ENCODE measurements around the gene IMMP2L. TPM values are rescaled to one million over a fixed set of nuclear protein-coding genes. Genes with fewer than 3 reads are reported as not detected.
"Not testable (repeated sequence)": the region's sequence is repeated elsewhere in the genome, so short reads cannot be mapped to it uniquely, and the experiment has no call there.

IMMP2L gene
- total RNA-seq, result 1 to 10 TPM; 7.3 to 9.6 TPM
- 10 to 100 TPM; 15.2 to 21.1 TPM for polyA plus RNA-seq

DNA sequence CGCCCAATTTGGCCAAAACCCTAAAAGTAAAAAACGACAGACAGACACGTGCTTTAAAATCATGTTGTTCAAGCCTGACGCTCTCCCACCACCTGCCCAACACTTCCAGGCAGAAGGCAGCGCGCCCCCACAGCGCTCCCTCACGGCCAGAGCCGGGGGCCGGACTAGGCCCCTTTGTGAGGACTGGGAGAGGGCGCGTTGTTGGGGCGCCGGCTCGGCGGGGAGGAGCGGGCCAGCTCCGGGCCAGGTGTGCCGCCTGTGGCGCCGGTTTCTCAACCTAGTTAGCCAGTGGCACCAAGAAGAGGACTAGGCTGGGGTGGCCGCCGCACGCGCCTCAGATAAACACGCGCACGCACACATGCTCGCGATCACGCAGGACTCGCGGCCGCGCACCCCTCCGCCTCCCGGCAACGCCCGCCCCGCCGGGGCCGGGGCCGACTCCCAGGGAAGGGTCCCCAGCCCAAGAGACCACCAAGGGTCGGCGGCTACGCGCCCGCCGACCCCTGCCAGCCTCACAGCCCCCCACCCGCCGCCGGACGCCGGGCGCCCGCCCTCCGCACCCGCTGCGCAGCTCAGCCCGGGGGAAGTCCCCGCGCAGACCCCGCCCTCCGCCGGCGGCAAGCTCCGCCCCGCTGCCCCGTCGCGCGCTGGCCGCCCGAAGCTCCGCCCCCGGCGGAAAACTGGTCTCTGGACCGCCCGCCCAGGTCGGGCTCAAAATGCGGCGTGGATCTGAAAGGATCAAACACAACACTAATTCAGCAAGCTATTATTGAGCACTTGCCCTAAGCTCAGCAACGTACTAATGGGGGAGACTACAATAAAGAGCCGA is at the start of gene IMMP2L:
Gene IMMP2L (minus strand): TSS at position 589 of the 829 bp plus-strand sequence.
- Histone ChIP-seq H3K27me3 (ENCODE audit: control insufficient read depth in 4 of 4, insufficient read depth in 4 of 4, low read length in 3 of 4) (no peaks in the 10 kb centered on the region), H3K4me1 (ENCODE audit: control insufficient read depth in 4 of 4, insufficient read depth in 4 of 4, low read length in 3 of 4) (peaks cover 3 to 11% (median 6%) of the 10 kb centered on the region in 4 donors), H3K9me3 (ENCODE audit: control insufficient read depth in 4 of 4, low read length in 3 of 4) (no peaks in the 10 kb centered on the region), H3K9ac (ENCODE audit: low read depth in 1 of 2, low read length in 2 of 2) (peak within 1 kb of the TSS; percentile 88 to 92), H3K36me3 (ENCODE audit: control insufficient read depth in 4 of 4, insufficient read depth in 3 of 4, low read depth in 1 of 4, low read length in 3 of 4) (peaks cover 0 to 11% (median 2%) of the 10 kb centered on the region in 4 donors), H3K4me3 (ENCODE audit: low read depth in 1 of 3, low read length in 3 of 3) (peak within 1 kb of the TSS; percentile 62 to 81 (median 68)), H3K27ac (ENCODE audit: low read depth in 1 of 2, low read length in 2 of 2) (peak within 1 kb of the TSS; percentile 79 to 91)
- under 1% methylated on average over 84 of the region's 84 CpGs for WGBS
- DNase-seq (ENCODE audit: low spot score), result peak; percentile 94
- peak; percentile 58 to 70 for TF ChIP-seq RAD21 (IDR thresholded peaks at IDR 0.05)
- TF ChIP-seq, protein P1, sequence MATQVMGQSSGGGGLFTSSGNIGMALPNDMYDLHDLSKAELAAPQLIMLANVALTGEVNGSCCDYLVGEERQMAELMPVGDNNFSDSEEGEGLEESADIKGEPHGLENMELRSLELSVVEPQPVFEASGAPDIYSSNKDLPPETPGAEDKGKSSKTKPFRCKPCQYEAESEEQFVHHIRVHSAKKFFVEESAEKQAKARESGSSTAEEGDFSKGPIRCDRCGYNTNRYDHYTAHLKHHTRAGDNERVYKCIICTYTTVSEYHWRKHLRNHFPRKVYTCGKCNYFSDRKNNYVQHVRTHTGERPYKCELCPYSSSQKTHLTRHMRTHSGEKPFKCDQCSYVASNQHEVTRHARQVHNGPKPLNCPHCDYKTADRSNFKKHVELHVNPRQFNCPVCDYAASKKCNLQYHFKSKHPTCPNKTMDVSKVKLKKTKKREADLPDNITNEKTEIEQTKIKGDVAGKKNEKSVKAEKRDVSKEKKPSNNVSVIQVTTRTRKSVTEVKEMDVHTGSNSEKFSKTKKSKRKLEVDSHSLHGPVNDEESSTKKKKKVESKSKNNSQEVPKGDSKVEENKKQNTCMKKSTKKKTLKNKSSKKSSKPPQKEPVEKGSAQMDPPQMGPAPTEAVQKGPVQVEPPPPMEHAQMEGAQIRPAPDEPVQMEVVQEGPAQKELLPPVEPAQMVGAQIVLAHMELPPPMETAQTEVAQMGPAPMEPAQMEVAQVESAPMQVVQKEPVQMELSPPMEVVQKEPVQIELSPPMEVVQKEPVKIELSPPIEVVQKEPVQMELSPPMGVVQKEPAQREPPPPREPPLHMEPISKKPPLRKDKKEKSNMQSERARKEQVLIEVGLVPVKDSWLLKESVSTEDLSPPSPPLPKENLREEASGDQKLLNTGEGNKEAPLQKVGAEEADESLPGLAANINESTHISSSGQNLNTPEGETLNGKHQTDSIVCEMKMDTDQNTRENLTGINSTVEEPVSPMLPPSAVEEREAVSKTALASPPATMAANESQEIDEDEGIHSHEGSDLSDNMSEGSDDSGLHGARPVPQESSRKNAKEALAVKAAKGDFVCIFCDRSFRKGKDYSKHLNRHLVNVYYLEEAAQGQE (IDR thresholded peaks at IDR 0.05), result peak; percentile 42
- no peak for TF ChIP-seq GABPA (IDR thresholded peaks at IDR 0.05 in 1 of 2, conservative IDR thresholded peaks at IDR 0.05 in 1 of 2)
- peak; percentile 22 for TF ChIP-seq FOXA1 (IDR thresholded peaks at IDR 0.05)
- TF ChIP-seq FOXA2 (IDR thresholded peaks at IDR 0.05), result no peak
- peak; percentile 58 to 62 for TF ChIP-seq HNF4A (conservative IDR thresholded peaks at IDR 0.05)
- TF ChIP-seq SP1 (IDR thresholded peaks at IDR 0.05), result peak; percentile 42
- TF ChIP-seq RXRA (IDR thresholded peaks at IDR 0.05), result no peak
- TF ChIP-seq, protein P2, sequence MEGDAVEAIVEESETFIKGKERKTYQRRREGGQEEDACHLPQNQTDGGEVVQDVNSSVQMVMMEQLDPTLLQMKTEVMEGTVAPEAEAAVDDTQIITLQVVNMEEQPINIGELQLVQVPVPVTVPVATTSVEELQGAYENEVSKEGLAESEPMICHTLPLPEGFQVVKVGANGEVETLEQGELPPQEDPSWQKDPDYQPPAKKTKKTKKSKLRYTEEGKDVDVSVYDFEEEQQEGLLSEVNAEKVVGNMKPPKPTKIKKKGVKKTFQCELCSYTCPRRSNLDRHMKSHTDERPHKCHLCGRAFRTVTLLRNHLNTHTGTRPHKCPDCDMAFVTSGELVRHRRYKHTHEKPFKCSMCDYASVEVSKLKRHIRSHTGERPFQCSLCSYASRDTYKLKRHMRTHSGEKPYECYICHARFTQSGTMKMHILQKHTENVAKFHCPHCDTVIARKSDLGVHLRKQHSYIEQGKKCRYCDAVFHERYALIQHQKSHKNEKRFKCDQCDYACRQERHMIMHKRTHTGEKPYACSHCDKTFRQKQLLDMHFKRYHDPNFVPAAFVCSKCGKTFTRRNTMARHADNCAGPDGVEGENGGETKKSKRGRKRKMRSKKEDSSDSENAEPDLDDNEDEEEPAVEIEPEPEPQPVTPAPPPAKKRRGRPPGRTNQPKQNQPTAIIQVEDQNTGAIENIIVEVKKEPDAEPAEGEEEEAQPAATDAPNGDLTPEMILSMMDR (IDR thresholded peaks at IDR 0.05; ENCODE audit: low read depth, low read length, missing input control), result no peak
- TF ChIP-seq, protein P3, sequence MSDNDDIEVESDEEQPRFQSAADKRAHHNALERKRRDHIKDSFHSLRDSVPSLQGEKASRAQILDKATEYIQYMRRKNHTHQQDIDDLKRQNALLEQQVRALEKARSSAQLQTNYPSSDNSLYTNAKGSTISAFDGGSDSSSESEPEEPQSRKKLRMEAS (IDR thresholded peaks at IDR 0.05), result peak; percentile 62

DNA sequence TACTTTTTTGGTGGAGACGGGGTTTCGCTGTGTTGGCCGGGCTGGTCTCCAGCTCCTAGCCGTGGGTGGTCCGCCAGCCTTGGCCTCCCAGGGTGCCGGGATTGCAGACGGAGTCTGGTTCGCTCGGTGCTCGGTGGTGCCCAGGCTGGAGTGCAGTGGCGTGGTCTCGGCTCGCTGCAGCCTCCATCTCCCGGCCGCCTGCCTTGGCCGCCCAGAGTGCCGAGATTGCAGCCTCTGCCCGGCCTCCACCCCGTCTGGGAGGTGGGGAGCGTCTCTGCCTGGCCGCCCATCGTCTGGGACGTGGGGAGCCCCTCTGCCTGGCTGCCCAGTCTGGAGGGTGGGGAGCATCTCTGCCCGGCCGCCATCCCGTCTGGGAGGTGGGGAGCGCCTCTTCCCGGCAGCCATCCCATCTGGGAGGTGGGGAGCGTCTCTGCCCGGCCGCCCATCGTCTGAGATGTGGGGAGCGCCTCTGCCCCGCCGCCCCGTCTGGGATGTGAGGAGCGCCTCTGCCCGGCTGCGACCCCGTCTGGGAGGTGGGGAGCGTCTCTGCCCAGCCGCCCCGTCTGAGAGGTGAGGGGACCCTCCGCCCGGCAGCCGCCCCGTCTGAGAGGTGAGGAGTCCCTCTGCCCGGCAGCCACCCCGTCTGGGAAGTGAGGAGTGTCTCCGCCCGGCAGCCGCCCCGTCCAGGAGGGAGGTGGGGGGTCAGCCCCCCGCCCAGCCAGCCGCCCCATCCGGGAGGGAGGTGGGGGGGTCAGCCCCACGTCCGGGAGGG is 47.4 kb upstream of the IMMP2L start:
- H3K9ac ChIP-seq (ENCODE audit: low read depth in 1 of 2, low read length in 2 of 2); DNase-seq (ENCODE audit: low spot score); H3K36me3 ChIP-seq (ENCODE audit: control insufficient read depth in 4 of 4, insufficient read depth in 3 of 4, low read depth in 1 of 4, low read length in 3 of 4); H3K4me3 ChIP-seq (ENCODE audit: low read depth in 1 of 3, low read length in 3 of 3); H3K4me1 ChIP-seq (ENCODE audit: control insufficient read depth in 4 of 4, insufficient read depth in 4 of 4, low read length in 3 of 4); H3K27ac ChIP-seq (ENCODE audit: low read depth in 1 of 2, low read length in 2 of 2); H3K9me3 ChIP-seq (ENCODE audit: control insufficient read depth in 4 of 4, low read length in 3 of 4); H3K27me3 ChIP-seq (ENCODE audit: control insufficient read depth in 4 of 4, insufficient read depth in 4 of 4, low read length in 3 of 4): not testable (repeated sequence)
- WGBS, result 96% methylated on average over 55 of the region's 58 CpGs

Data from liver (tissue), 9 donors.